Measurements from ENCODE around the gene ALDOB.
A peak's percentile ranks its signal among the peaks of the same experiment; 100 is the strongest.

The ALDOB gene

GRCh38 chr9:101455656-101456240 is 20.2 kb upstream of the ALDOB start:
- no peak for DNase-seq

GRCh38 chr9:101453776-101454570 is 18.4 kb upstream of the ALDOB start:
- no peak for DNase-seq

DNA sequence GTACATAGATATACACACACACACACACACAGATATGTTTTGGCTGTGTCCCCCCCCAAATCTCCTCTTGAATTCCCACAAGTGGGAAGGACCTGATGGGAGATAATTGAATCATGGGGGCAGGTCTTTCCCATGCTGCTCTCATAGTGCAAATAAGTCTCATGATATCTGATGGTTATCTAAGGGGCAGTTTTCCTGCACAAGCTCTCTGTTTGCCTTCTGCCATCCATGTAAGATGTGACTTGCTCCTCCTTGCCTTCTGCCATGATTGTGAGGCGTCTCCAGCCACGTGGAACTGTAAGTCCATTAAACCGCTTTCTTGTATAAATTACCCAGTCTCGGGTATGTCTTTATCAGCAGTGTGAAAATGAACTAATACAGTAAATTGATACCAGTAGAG is 15.9 kb upstream of the ALDOB start:
- no peak for DNase-seq

GRCh38 chr9:101450931-101451330 is 15.4 kb upstream of the ALDOB start:
- DNase-seq = no peak

DNA sequence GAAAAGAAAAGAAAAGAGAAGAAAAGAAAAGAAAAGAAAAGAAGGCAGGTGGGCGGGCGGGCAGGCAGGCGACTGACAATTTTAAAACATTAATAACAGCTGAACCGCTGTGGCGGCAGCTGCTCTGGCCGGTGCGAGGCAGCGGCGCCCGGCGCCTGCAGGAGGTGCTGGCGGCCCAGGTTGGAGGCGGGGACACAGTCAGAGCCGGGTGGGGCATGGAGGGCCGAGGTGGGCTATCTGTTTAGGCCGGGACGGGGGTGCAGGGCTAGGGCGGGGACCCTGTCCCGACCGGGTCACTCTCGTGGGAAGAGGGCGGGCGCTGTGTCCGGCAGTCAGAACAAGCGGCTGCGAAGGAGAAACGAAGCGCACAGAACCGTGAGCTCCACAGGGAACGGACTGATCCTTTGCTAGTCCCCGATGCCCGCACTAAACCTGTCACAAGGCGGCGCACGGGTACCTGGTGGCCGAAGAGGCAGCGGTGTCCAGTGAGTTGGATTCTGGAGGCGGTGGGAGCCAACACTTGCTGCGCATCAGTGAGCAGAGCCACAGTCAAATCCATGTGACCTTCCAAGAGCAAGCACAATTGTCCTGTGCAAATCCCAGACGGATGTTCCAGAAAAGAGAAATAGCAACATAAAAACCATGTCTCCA is 13.6 kb upstream of the ALDOB start:
- peak; percentile 41 to 74 (median 49) for DNase-seq

DNA sequence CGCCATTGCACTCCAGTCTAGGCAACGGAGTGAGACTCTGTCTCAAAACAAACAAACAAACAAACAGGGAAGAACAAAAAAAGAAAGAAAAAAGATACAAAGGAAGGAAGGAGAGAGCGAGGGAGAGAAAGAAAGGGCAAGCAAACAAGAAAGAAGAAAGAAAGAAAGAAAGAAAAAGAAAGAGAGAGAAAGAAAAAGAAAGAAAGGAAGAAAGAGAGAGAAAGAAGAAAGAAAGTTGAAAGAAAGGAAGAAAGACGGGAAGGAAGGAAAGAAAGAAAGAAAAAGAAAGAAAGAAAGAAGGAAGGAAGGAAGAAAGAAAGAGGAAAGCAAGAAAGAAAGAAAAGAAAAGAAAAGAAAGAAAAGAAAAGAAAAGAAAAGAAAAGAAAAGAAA is 13.1 kb upstream of the ALDOB start:
- DNase-seq = no peak

DNA sequence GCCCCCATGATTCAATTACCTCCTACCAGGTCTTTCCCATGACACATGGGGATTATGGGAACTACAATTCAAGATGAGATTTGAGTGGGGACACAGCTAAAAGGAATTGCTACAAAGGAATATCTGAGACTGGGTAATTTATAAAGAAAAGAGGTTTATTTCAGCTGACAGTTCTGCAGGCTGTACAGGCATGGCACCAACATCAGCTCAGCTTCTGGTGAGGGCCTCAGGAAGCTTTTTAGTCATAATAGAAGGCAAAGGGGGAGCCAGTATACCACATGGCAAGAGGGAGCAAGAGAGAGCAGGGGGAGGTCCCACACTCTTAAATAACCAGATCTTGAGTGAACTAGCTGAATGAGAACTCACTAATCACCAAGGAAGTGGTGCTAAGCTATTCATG is 11.2 kb upstream of the ALDOB start:
- DNase-seq = no peak

GRCh38 chr9:101445353-101446029 is 9.9 kb upstream of the ALDOB start:
- DNase-seq = no peak

DNA sequence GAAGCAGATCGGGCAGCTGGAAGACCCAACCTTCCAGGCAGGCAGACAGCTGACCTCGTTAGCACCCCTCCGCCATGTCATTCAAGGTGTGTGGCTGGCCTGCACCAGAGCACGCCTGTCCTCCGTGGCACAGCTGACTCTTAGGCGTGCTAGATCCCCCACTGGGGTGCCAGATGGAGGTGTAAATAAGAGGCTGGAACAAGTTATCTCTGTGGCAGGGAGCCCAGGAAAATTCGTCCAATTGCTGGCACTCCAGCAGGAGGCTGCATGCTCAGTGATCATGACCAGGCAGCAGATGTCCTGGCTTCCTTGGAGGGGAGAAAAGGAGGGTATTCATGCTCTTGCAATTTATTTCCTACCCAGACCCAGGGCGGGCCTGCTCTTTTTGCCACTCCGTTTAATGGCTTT is 7.8 kb upstream of the ALDOB start:
- no peak for DNase-seq

GRCh38 chr9:101442736-101443135 is 7.2 kb upstream of the ALDOB start:
- DNase-seq = no peak

DNA sequence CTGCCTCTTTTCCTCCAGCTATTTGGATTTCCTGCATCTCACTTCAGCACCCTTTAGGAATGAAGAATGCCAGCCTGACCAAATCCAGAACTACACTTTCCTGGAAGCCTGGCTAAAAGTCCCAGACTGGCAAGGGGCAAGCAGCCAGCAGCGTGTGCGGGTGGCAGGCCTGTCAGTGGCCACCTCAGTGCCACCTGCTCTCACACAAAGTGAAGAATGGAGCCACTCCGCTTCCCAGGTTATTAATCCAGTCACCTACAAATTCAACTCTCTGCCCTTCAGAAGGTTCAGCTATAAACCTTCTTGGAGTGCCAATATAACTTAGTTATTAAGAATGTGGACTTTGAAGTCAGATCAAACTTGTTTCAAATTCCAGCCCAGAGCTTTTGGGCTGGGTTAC is 6.7 kb upstream of the ALDOB start:
- DNase-seq = no peak

DNA sequence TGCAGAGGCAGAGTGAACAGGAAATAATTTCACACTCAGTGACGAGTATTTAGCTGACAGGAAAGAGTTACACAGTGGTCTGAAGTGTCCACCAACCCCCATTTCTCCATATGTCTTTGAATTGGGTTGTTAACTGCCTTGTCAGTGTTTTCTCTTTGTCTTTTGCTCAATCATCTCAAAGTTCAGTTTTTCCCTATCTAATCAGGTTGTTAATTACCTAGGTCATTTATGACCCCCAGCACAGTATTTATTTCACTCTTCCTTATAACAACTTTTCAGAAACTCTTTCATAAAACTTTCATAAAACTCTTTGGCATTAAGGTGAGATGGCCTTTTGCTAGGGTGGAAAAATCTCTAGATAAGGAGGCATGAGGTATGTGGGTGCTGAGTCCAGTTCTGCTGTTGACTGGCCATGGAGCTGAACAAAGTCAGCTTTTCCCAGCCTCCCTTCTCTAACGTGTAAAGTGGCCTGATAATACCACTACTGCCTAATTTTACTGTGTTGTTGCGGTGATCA is 5.2 kb upstream of the ALDOB start:
- DNase-seq = no peak

- no peak for DNase-seq
These were observed 2.9 kb upstream of the ALDOB start for GRCh38 chr9:101438523-101438922.

- no peak for DNase-seq
These were observed 2.2 kb upstream of the ALDOB start for GRCh38 chr9:101437806-101438232.

DNA sequence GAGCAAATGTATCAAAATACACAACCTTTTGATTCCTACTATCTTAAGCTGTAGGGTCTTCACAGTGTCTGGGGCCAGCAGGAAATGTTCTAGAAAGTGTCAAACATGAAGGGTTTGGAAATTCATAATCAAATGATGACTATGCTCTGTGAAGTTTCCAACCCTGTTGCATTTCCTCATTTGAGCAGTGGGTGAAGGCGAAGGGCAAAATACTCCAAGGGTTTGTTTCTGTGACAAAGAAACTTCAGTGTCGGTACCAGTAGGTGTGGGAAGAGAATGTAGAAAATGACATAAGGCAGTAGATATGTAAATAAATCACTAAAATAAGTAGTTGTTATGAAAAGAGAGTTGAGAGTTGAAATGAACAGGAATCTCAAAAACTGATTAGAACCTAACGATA is 576 bp downstream of the ALDOB start:
- DNase-seq = peak; percentile 20 to 42 (median 31)

DNA sequence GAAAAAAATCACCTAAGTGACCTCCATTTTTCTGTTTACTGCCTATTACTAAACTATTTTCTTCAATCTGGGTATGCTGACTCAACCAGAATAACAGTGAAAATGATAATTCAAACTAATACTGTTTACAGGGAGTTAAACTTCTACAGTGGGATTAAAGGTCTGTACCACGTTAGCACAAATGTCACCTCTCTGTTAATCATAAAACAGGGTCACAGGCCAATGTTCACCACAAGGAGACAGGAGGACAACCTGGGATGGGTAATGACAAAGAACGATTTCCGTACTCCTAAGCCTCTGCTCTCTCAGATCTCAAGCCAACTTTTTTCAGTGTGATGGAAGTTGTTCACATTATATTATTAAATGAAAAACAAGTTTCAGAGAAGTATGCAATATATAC is 2.3 kb downstream of the ALDOB start:
- DNase-seq = no peak

- DNase-seq = no peak
These were observed 2.8 kb downstream of the ALDOB start for GRCh38 chr9:101432740-101433139.

- no peak for DNase-seq
These were observed 3.4 kb downstream of the ALDOB start for GRCh38 chr9:101432171-101432570.

GRCh38 chr9:101429736-101430135 is 5.8 kb downstream of the ALDOB start:
- no peak for DNase-seq

DNA sequence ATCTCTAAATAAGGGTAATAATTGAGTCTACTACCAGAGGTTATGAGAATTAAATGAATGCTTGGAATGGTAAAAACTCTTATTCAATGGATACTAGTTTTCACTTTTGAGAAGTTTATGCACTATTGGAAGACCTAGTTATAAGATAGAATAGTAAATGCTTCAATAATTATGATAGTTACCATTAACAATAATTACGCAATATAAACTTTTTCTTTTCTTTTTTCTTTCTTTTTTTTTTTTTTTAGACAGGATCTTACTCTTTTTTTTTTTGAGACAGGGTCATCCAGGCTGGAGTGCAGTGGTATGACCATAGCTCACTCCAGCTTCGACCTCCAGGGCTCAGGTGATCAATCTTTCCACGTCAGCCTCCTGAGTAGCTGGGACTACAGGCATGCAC is 6.7 kb downstream of the ALDOB start:
- DNase-seq = no peak

- DNase-seq = no peak
These were observed 7.5 kb downstream of the ALDOB start for GRCh38 chr9:101427957-101428655.

DNA sequence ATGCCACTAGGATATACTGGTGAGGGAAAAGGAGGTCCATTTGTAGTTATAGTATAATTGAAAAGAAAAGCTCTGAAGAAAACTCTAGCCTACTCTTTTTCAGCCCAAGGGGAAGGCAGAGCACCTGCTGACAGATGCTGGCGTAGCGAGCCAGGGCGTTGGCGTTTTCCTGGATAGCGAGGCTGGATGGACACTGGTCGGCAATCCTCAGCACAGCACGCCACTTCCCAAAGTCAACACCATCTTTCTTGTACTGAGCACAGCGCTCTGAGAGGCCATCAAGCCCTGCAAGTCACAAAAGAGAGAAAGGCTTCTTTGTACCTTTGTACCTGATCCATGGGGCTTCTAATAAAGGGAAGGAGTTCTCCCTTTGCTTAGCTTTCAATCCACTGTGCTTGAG is 8.2 kb downstream of the ALDOB start:
- DNase-seq = no peak

GRCh38 chr9:101421653-101422065 is 13.9 kb downstream of the ALDOB start:
- no peak for DNase-seq

Data from suppressor macrophage treated with lipopolysaccharide for 1 hour (primary cell).